GM12875 (cell line): ENCODE data around the gene SCFD2.

ENCODE experiments used
- H3K4me3 ChIP-seq: one replicate; pipeline ENCODE4 v1.5.1; 2011; ENCODE audit warnings: low read depth, low read length, control low read depth
- CTCF ChIP-seq: IDR thresholded peaks from 2 replicates; pipeline ENCODE4 v1.5.1; 2011; ENCODE audit warnings: low read depth, mild to moderate bottlenecking, control low read depth, inconsistent platforms, low read length, moderate library complexity, borderline replicate concordance; ENCODE audit not compliant: insufficient read depth

Gene SCFD2

GRCh38 chr4:53371843-53372521, 6.1 kb upstream of the SCFD2 start:
- no peak for TF ChIP-seq CTCF

GRCh38 chr4:53371049-53371448, 5.2 kb upstream of the SCFD2 start:
- H3K4me3 ChIP-seq = no peak overlapping the region
- TF ChIP-seq CTCF = no peak

More at GRCh38 chr4:53371843-53372521, 6.1 kb upstream of the SCFD2 start:
- H3K4me3 ChIP-seq = no peak overlapping the region

- TF ChIP-seq CTCF = no peak
- H3K4me3 ChIP-seq = no peak overlapping the region
Observed at GRCh38 chr4:53367721-53368120, 1.9 kb upstream of the SCFD2 start.

GRCh38 chr4:53366301-53366716, 448 bp upstream of the SCFD2 start:
- no peak for TF ChIP-seq CTCF
- peak overlapping the region; percentile 79 for H3K4me3 ChIP-seq

GRCh38 chr4:53365121-53365485, 758 bp downstream of the SCFD2 start:
- no peak for TF ChIP-seq CTCF
- H3K4me3 ChIP-seq = peak overlapping the region; percentile 79

GRCh38 chr4:53364624-53365023, 1.2 kb downstream of the SCFD2 start:
- H3K4me3 ChIP-seq = peak overlapping the region; percentile 79
- no peak for TF ChIP-seq CTCF

GRCh38 chr4:53362093-53362492, 3.8 kb downstream of the SCFD2 start:
- no peak for TF ChIP-seq CTCF
- no peak overlapping the region for H3K4me3 ChIP-seq
